Left cardiac atrium (tissue), 4 donors: Measurements from ENCODE around the gene PTPMT1. TPM values are rescaled to one million over a fixed set of nuclear protein-coding genes. Genes with fewer than 3 reads are reported as not detected.
A peak's percentile ranks its signal among the peaks of the same experiment; 100 is the strongest.

Experiments used
- ATAC-seq, 2 donors: fragments of 200-7000 bp; cut with Tn5 transposase; one replicate each; pipeline ENCODE4 v1.9.1; 2020; ENCODE audit warnings: mild to moderate bottlenecking in 2 of 2, moderate library complexity in 2 of 2
- DNase-seq: peaks from one replicate; pipeline ENCODE4 v3.0.0-alpha.2; 2020
- intact Hi-C, 2 donors: fragments of 100-400 bp; cut with DNase I; formaldehyde crosslinking; loops; one replicate each; pipeline versions ENCODE4 v1.14.1 to v1.15.1; 2022 to 2023
- total RNA-seq, 2 donors: library from RNA; stranded (reverse); fragmentation: NEBNext Ultra II Directional; extraction: Animal tissue kit (Norgen Biotek cat#: 25700); gene quantifications; one replicate each; pipeline ENCODE4 v1.2.1, GENCODE V29; 2021
- donor health status: DM: no; HTN: yes; CAD: no.
- donor health status: DM: no; HTN: yes; CAD: no; lungs with severe emphysema.
- donor health status: DM: yes; HTN: yes; CAD: no.
- donor health status: Dilated cardiomyopathy.

The PTPMT1 gene
- total RNA-seq, 2 donors from 2014 or later = 18.1 to 19.2 TPM

GRCh38 chr11:47593934-47594855, 28.8 kb downstream of the PTPMT1 start, which contains the start of gene C1QTNF4:
TSS of gene C1QTNF4 (minus strand) at chr11:47594411. CDS start at chr11:47590810, 3,601 bp downstream.
- intact Hi-C loops = no loop called here
- ATAC-seq (no peak), DNase-seq (no peak)

- ATAC-seq (peak; percentile 80 to 86), DNase-seq (peak; percentile 34)
Observed at GRCh38 chr11:47595029-47595428, 29.6 kb downstream of the PTPMT1 start.

GRCh38 chr11:47595967-47596366, 30.6 kb downstream of the PTPMT1 start:
- ATAC-seq (no peak), DNase-seq (no peak)
- intact Hi-C loops = no loop called here

More at GRCh38 chr11:47595029-47595428, 29.6 kb downstream of the PTPMT1 start:
- intact Hi-C loops = no loop called here

- no peak for ATAC-seq
- intact Hi-C loops = no loop called here
- no peak for DNase-seq
Observed at GRCh38 chr11:47599902-47600301, 34.5 kb downstream of the PTPMT1 start.

- intact Hi-C loops = no loop called here
Observed at GRCh38 chr11:47603295-47603694, 37.9 kb downstream of the PTPMT1 start.

GRCh38 chr11:47605921-47606320, 40.5 kb downstream of the PTPMT1 start:
- peak in 1 of 2 donors; percentile 25 for ATAC-seq
- intact Hi-C loops = no loop called here
- DNase-seq = no peak

More at GRCh38 chr11:47603295-47603694, 37.9 kb downstream of the PTPMT1 start:
- DNase-seq (no peak), ATAC-seq (no peak)

GRCh38 chr11:47606731-47607130, 41.3 kb downstream of the PTPMT1 start:
- DNase-seq = no peak
- intact Hi-C loops = no loop called here
- ATAC-seq = peak; percentile 71 to 75

- intact Hi-C loops = no loop called here
- ATAC-seq (peak; percentile 75 to 89), DNase-seq (no peak)
Observed at GRCh38 chr11:47607380-47607779, 42.0 kb downstream of the PTPMT1 start.

GRCh38 chr11:47609675-47610074, 44.3 kb downstream of the PTPMT1 start:
- DNase-seq = no peak
- ATAC-seq = no peak
- intact Hi-C loops = loop anchor here in 1 of 2 donors (10.0 kb wide), 1 partner anchor 235 kb away; the partner anchor contains the start of gene SPI1

GRCh38 chr11:47611348-47611794, 46.0 kb downstream of the PTPMT1 start:
- no peak for DNase-seq

GRCh38 chr11:47615249-47615648, 49.9 kb downstream of the PTPMT1 start:
- DNase-seq (no peak), ATAC-seq (no peak)
- intact Hi-C loops = loop anchor here in 1 of 2 donors (10.0 kb wide), 1 partner anchor 240 kb away; the partner anchor contains the start of gene SPI1

More at GRCh38 chr11:47611348-47611794, 46.0 kb downstream of the PTPMT1 start:
- intact Hi-C loops = loop anchor here in 1 of 2 donors (10.0 kb wide), 1 partner anchor 237 kb away; the partner anchor contains the start of gene SPI1
- peak; percentile 8 to 23 for ATAC-seq

- DNase-seq (peak; percentile 36), ATAC-seq (peak; percentile 81 to 88)
- intact Hi-C loops = loop anchor here in 1 of 2 donors (10.0 kb wide), 1 partner anchor 242 kb away; the partner anchor contains the start of gene SPI1
Observed at GRCh38 chr11:47616726-47617416, 51.5 kb downstream of the PTPMT1 start.

- DNase-seq = no peak
- intact Hi-C loops = loop anchor here in 1 of 2 donors (10.0 kb wide), 1 partner anchor 243 kb away; the partner anchor contains the start of gene SPI1
- ATAC-seq = peak in 1 of 2 donors; percentile 24
Observed at GRCh38 chr11:47617417-47617809, 52.0 kb downstream of the PTPMT1 start.

- ATAC-seq (no peak), DNase-seq (no peak)
- intact Hi-C loops = no loop called here
Observed at GRCh38 chr11:47620836-47621378, 55.5 kb downstream of the PTPMT1 start.

Other genes with a start within 250 kb of the PTPMT1 start
- 1,000 to 10,000 TPM in 1 of 2 donors, 100 to 1,000 TPM in 1; 966 to 1,049 TPM for gene MYBPC3, start 212.9 kb upstream of the PTPMT1 start, total RNA-seq
- gene SPI1, start 187.1 kb upstream of the PTPMT1 start, total RNA-seq = 10 to 100 TPM; 19.5 to 31.4 TPM
- 10 to 100 TPM; 35.5 to 53.4 TPM for gene SLC39A13, start 157.0 kb upstream of the PTPMT1 start, total RNA-seq
- gene PSMC3, start 139.2 kb upstream of the PTPMT1 start, total RNA-seq = 100 to 1,000 TPM; 133 to 154 TPM
- gene RAPSN, start 116.5 kb upstream of the PTPMT1 start, total RNA-seq = not detected
- 10 to 100 TPM; 64.5 to 81.9 TPM for gene CELF1, start 12.5 kb upstream of the PTPMT1 start, total RNA-seq
- 10 to 100 TPM; 10.2 to 12.2 TPM for gene KBTBD4, start 13.4 kb downstream of the PTPMT1 start, total RNA-seq
- 100 to 1,000 TPM; 150 to 182 TPM for gene NDUFS3, start 13.5 kb downstream of the PTPMT1 start, total RNA-seq
- gene FAM180B, start 21.1 kb downstream of the PTPMT1 start, total RNA-seq = under 1 TPM in 1 of 2 donors, not detected in 1; 0.41 TPM
- under 1 TPM; 0.37 to 0.47 TPM for gene C1QTNF4, start 28.8 kb downstream of the PTPMT1 start, total RNA-seq
- 10 to 100 TPM; 82.8 to 92.8 TPM for gene MTCH2, start 77.0 kb downstream of the PTPMT1 start, total RNA-seq
- gene AGBL2, start 149.8 kb downstream of the PTPMT1 start, total RNA-seq = under 1 TPM in 1 of 2 donors, not detected in 1; 0.44 TPM
- 10 to 100 TPM; 30.6 to 50.1 TPM for gene FNBP4, start 201.7 kb downstream of the PTPMT1 start, total RNA-seq